Hepatocyte (in vitro differentiated cells): ENCODE measurements around the gene FARSA. TPM values are rescaled to one million over a fixed set of nuclear protein-coding genes. Genes with fewer than 3 reads are reported as not detected.

Experiments
- DNase-seq: peaks from one replicate; pipeline ENCODE4 v3.0.0-alpha.2; 2016; ENCODE audit warnings: low spot score
- H2AFZ ChIP-seq: fragments of 200-600 bp; sonication (generic); 2 replicates; pipeline ENCODE4 v1.6.0; 2016; ENCODE audit warnings: antibody characterized with exemption, mild to moderate bottlenecking
- H3K27ac ChIP-seq: fragments of 200-600 bp; sonication (generic); 2 replicates; pipeline ENCODE4 v1.5.1; 2016; ENCODE audit warnings: mild to moderate bottlenecking
- H3K27me3 ChIP-seq: fragments of 200-600 bp; sonication (generic); 2 replicates; pipeline ENCODE4 v1.6.1; 2016
- H3K36me3 ChIP-seq: fragments of 200-600 bp; sonication (generic); replicated peaks from 2 replicates; pipeline ENCODE4 v1.5.1; 2016; ENCODE audit warnings: low read depth; ENCODE audit not compliant: insufficient read depth
- H3K4me1 ChIP-seq: fragments of 200-600 bp; sonication (generic); 2 replicates; pipeline ENCODE4 v1.5.1; 2016; ENCODE audit warnings: mild to moderate bottlenecking, moderate library complexity; ENCODE audit not compliant: insufficient read depth
- H3K4me2 ChIP-seq: fragments of 200-600 bp; sonication (generic); 2 replicates; pipeline ENCODE4 v1.6.0; 2016
- H3K4me3 ChIP-seq: fragments of 200-600 bp; sonication (generic); 2 replicates; pipeline ENCODE4 v1.5.1; 2016; ENCODE audit warnings: mild to moderate bottlenecking
- H3K79me2 ChIP-seq: fragments of 200-600 bp; sonication (generic); 2 replicates; pipeline ENCODE4 v1.6.0; 2017; ENCODE audit warnings: mild to moderate bottlenecking
- H3K9me2 ChIP-seq: fragments of 200-600 bp; sonication (generic); replicated peaks from 2 replicates; pipeline ENCODE4 v1.6.0; 2017; ENCODE audit warnings: mild to moderate bottlenecking; ENCODE audit not compliant: insufficient read depth
- H3K9me3 ChIP-seq: fragments of 200-600 bp; sonication (generic); 2 replicates; pipeline ENCODE4 v1.5.1; 2016; ENCODE audit warnings: low read depth, mild to moderate bottlenecking
- H4K20me1 ChIP-seq: fragments of 200-600 bp; sonication (generic); 2 replicates; pipeline ENCODE4 v1.6.0; 2016; ENCODE audit warnings: mild to moderate bottlenecking; ENCODE audit not compliant: insufficient read depth, poor library complexity, severe bottlenecking
- EZH2 ChIP-seq: fragments of 200-600 bp; sonication (generic); IDR thresholded peaks from 2 replicates; pipeline ENCODE4 v1.6.1; 2016; ENCODE audit warnings: antibody characterized with exemption, mild to moderate bottlenecking, borderline replicate concordance
- EZH2phosphoT487 ChIP-seq: fragments of 200-600 bp; sonication (generic); IDR thresholded peaks from one replicate; pipeline ENCODE4 v1.6.1; 2018; ENCODE audit warnings: antibody characterized with exemption, mild to moderate bottlenecking, low read depth, moderate library complexity; ENCODE audit not compliant: unreplicated experiment, severe bottlenecking
- WGBS: methylation state at CpG from one replicate; pipeline ENCODE4 v1.1.6; 2016; ENCODE audit warnings: low lambda C conversion rate; ENCODE audit errors: missing lambda C conversion rate; 5-methylcytosine and 5-hydroxymethylcytosine counted together
- polyA plus RNA-seq: library from polyadenylated mRNA; unstranded; fragments of >200 nt; fragmentation: Nextera tagmentation; extraction: Ambion mirVana; gene quantifications from 2 replicates; pipeline ENCODE4 v1.2.1, GENCODE V29; 2016
- total RNA-seq: library from RNA; depleted of rRNA; stranded (reverse); fragments of >200 nt; gene quantifications from 2 replicates; pipeline ENCODE4 v1.2.3, GENCODE V29; 2014
- TF ChIP-seq, protein P1 (sequence below): fragments of 200-600 bp; sonication (generic); IDR thresholded peaks from 2 replicates; pipeline ENCODE4 v1.5.1; 2016; ENCODE audit warnings: antibody characterized with exemption, mild to moderate bottlenecking; ENCODE audit not compliant: poor library complexity

Gene FARSA
- total and polyA plus RNA-seq, 2 experiments from 2014 or later = 45.6 to 86.5 TPM

DNA sequence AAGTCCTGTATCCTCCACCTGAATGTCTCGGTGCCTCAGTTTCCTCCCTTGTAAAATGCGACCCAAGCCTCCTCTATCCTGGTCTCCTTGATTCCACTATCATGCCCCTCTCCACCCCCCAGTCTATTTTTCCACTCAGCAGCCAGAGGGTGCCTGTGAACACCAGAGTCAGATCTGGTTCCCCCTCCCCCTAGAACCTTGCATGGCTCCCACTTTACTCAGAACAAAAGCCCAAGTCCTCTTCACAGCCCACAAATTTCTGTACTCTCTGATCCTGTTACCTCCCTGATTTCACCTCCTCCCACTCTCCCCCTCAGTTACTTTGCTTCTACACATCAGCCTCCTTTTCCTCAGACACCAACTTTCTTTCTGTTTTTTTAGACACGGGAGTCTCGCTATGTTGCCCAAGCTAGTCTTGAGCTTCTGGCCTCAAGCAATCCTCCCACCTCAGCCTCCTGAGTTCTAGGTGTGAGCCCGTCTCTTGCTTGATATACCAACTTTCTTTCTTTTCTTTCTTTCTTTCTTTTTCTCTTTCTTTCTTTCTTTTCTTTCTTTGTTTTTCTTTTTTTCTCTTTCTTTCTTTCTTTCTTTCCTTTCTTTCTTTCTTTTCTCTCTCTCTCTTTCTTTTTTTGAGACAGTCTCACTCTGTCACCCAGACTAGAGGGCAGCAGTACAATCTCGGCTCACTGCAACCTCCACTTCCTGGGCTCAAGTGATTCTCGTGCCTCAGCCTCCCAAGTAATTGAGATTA, 36.7 kb upstream of the FARSA start:
- no peaks in the 10 kb centered on the region for H4K20me1 ChIP-seq
- H3K27ac ChIP-seq = no peak overlapping the region

DNA sequence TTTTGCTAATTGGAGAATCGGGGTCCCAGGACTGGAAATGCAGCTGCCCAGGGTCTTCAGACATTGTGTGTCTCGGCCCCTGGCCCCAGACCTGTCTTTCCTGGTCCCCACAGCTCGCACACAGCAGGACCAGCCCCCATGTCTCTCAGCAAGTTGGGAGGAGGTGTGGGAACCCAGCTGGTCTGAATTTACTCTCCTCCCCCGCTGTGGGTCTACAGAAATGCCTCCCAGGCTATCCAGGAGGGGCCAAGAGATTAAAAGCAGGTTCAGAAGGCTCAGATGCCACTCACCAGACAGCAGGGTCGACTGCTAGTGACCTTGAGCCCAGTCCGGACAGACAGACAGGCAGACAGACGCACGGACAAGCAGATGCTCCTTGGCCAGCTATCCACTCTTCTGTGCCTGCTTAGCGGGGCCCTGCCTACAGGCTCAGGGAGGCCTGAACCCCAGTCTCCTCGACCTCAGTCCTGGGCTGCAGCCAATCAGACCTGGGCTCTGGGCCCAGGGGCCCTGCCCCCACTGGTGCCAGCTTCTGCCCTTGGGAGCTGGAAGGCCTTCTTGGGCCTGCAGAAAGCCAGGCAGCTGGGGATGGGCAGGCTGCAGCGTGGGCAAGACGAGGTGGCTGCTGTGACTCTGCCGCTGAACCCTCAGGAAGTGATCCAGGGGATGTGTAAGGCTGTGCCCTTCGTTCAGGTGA, 35.9 kb upstream of the FARSA start, which contains the start of gene DAND5:
Gene DAND5 (plus strand): TSS at position 285 of the 697 bp plus-strand sequence. CDS start 85 bp downstream, at position 370.
- Histone ChIP-seq H3K9me3 (no peaks in the 10 kb centered on the region), H4K20me1 (no peaks in the 10 kb centered on the region), H3K27ac (no peak within 1 kb of the TSS), H3K4me2 (no peak within 1 kb of the TSS), H3K9me2 (no peaks in the 10 kb centered on the region), H2AFZ (no peak within 1 kb of the TSS), H3K4me1 (no peaks in the 10 kb centered on the region), H3K36me3 (no peaks in the 10 kb centered on the region), H3K27me3 (no peaks in the 10 kb centered on the region), H3K79me2 (no peaks in the 10 kb centered on the region), H3K4me3 (no peak within 1 kb of the TSS)
- DNase-seq = no peak
- TF ChIP-seq EZH2 (no peak), EZH2phosphoT487 (no peak)
- TF ChIP-seq, protein P1, sequence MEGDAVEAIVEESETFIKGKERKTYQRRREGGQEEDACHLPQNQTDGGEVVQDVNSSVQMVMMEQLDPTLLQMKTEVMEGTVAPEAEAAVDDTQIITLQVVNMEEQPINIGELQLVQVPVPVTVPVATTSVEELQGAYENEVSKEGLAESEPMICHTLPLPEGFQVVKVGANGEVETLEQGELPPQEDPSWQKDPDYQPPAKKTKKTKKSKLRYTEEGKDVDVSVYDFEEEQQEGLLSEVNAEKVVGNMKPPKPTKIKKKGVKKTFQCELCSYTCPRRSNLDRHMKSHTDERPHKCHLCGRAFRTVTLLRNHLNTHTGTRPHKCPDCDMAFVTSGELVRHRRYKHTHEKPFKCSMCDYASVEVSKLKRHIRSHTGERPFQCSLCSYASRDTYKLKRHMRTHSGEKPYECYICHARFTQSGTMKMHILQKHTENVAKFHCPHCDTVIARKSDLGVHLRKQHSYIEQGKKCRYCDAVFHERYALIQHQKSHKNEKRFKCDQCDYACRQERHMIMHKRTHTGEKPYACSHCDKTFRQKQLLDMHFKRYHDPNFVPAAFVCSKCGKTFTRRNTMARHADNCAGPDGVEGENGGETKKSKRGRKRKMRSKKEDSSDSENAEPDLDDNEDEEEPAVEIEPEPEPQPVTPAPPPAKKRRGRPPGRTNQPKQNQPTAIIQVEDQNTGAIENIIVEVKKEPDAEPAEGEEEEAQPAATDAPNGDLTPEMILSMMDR = no peak
- WGBS = 60% methylated on average over 14 of the region's 14 CpGs

More for the DNA sequence above, 36.7 kb upstream of the FARSA start:
- Histone ChIP-seq H3K4me3 (no peak overlapping the region), H2AFZ (no peak overlapping the region), H3K36me3 (no peaks in the 10 kb centered on the region), H3K4me2 (no peak overlapping the region), H3K79me2 (no peaks in the 10 kb centered on the region), H3K9me2 (no peaks in the 10 kb centered on the region), H3K9me3 (no peaks in the 10 kb centered on the region), H3K27me3 (no peaks in the 10 kb centered on the region), H3K4me1 (no peaks in the 10 kb centered on the region)
- DNase-seq = no peak
- TF ChIP-seq EZH2phosphoT487 (no peak), EZH2 (no peak)
- TF ChIP-seq, protein P1 = no peak
- 94% methylated on average over 7 of the region's 7 CpGs for WGBS

DNA sequence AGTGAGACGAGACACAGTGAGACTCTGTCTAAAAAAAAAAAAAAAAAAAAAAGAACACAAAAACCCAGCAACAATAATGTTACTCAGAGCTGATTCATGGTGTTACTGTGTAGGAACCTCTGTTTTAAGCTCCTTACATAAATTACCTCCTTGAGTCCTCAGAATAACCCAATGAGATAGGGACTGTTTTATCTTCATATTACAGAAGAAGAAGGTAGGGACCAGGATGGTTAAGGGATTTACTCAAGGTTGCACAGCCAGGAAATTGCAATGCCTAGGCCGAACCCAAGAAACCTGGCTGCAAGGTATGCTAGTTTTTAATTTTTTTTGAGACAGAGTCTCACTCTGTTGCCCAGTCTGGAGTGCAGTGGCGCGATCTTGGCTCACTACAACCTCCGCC, 34.4 kb upstream of the FARSA start:
- Histone ChIP-seq H3K9me2 (no peaks in the 10 kb centered on the region), H3K4me3 (no peak overlapping the region), H3K27me3 (no peaks in the 10 kb centered on the region), H3K27ac (no peak overlapping the region), H3K9me3 (no peaks in the 10 kb centered on the region), H4K20me1 (no peaks in the 10 kb centered on the region), H3K36me3 (no peaks in the 10 kb centered on the region), H3K79me2 (no peaks in the 10 kb centered on the region), H2AFZ (no peak overlapping the region), H3K4me2 (no peak overlapping the region), H3K4me1 (no peaks in the 10 kb centered on the region)
- no peak for DNase-seq
- 96% methylated on average over 5 of the region's 5 CpGs for WGBS
- TF ChIP-seq EZH2phosphoT487 = no peak
- TF ChIP-seq, protein P1 = no peak
